Measurements from ENCODE around the gene C6orf132. TPM values are rescaled to one million over a fixed set of nuclear protein-coding genes. Genes with fewer than 3 reads are reported as not detected.

Gene C6orf132
- total RNA-seq, 1 experiment from 2014 or later = 48.4 TPM

DNA sequence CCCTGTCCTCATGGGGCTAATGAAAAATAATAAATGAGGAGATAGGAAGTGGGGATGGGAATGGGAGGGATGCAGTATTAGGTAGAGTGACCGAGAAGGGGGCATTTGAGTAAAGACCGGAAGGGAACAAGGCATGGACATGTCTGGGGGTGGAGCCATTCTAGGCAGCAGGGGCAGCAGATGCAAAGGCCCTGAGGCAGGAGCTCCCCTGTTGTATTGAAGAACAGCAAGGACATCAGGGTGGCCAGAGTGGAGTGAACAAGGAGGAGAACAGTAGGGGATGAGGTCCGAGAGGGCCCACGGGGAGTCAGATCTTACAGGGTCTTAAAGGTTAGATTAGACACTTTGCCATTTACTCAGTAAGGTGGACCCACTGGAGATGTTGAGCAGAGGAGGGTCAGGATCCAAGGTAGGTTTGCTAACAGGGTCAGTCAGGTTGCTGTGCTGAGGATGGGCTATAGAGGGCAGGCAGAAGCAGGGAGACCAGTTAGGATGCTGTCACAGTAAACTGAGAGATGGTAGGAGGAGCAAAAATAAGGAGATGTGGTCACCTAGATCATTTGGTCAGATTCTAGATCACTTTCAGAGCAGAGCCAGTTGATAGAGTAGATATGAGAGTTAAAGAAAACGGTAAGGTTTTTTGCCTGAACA is 73.4 kb downstream of the C6orf132 start:
- no peak overlapping the region for H3K4me3 Mint-ChIP-seq
- H3K79me1 ChIP-seq (ENCODE audit: insufficient read depth, low read depth, low read length, poor library complexity, severe bottlenecking) = no peaks in the 10 kb centered on the region
- H3K23ac ChIP-seq (ENCODE audit: insufficient read length, low read depth, low read length) = no peak overlapping the region
- H3K4me2 ChIP-seq (ENCODE audit: insufficient read depth, insufficient read length, low read length) = no peak overlapping the region
- H2AK5ac ChIP-seq (ENCODE audit: insufficient read length, low read length) = no peak overlapping the region
- H3K27me3 ChIP-seq (ENCODE audit: insufficient read depth, low read length) = no peaks in the 10 kb centered on the region
- H3K4me1 Mint-ChIP-seq = no peaks in the 10 kb centered on the region; a peak in 1 of 4 replicates
- H3K18ac ChIP-seq (ENCODE audit: insufficient read length, low read depth, low read length) = no peak overlapping the region
- no peaks in the 10 kb centered on the region for H3K79me2 ChIP-seq (ENCODE audit: insufficient read depth, low read length)
- no peak overlapping the region for H2AFZ ChIP-seq (ENCODE audit: low read length)
- H3T11ph ChIP-seq (ENCODE audit: low read length) = no peak overlapping the region
- no peaks in the 10 kb centered on the region for H3K9me3 ChIP-seq (ENCODE audit: control insufficient read depth, low read depth, low read length)
- no peaks in the 10 kb centered on the region for H3K9me3 Mint-ChIP-seq
- H3K36me3 Mint-ChIP-seq (ENCODE audit: insufficient read depth in 1 of 3, low read depth in 3 of 3) = peaks cover 16 to 53% (median 38%) of the 10 kb centered on the region in 3 experiments
- H2BK20ac ChIP-seq (ENCODE audit: low read depth, low read length, poor library complexity, severe bottlenecking) = no peak overlapping the region
- no peak overlapping the region for H4K8ac ChIP-seq (replicated peaks; ENCODE audit: insufficient read length, low read depth, low read length)
- no CpG with 5 or more reads among the region's 5 CpGs for WGBS (ENCODE audit: extremely low coverage, insufficient read length, low lambda C conversion rate)
- H2BK15ac ChIP-seq (ENCODE audit: low read depth, low read length) = no peak overlapping the region
- no peaks in the 10 kb centered on the region for H3K27me3 Mint-ChIP-seq (ENCODE audit: low read depth)
- no peak overlapping the region for H4K5ac ChIP-seq (ENCODE audit: insufficient read length, low read depth, low read length)
- H3K56ac ChIP-seq (ENCODE audit: insufficient read length, low read depth, low read length) = no peak overlapping the region
- no peaks in the 10 kb centered on the region for H3K4me1 ChIP-seq (ENCODE audit: insufficient read depth, low read length)
- H3K9ac ChIP-seq (ENCODE audit: extremely low read depth, insufficient read length, low read length) = no peak overlapping the region
- H3K4ac ChIP-seq (ENCODE audit: low read depth, low read length) = no peak overlapping the region
- H2BK120ac ChIP-seq (ENCODE audit: low read depth, low read length, poor library complexity, severe bottlenecking) = no peak overlapping the region
- no peak overlapping the region for H4K91ac ChIP-seq (ENCODE audit: insufficient read length, low read depth, low read length)
- peak; percentile 38; the same call in 2 of the 3 replicates for TF ChIP-seq CTCF (conservative IDR thresholded peaks at IDR 0.05)
- H3K23me2 ChIP-seq (ENCODE audit: insufficient read length, low read depth, low read length, poor library complexity, severe bottlenecking) = no peaks in the 10 kb centered on the region
- no peak overlapping the region for H2BK12ac ChIP-seq (ENCODE audit: insufficient read length, low read depth, low read length)
- H3K27ac ChIP-seq (ENCODE audit: insufficient read length, low read depth, low read length) = no peak overlapping the region
- no peak overlapping the region for H3K14ac ChIP-seq (ENCODE audit: insufficient read depth, low read length)
- no peak overlapping the region for H3K27ac Mint-ChIP-seq
- H4K20me1 ChIP-seq (ENCODE audit: control insufficient read depth, insufficient read depth, insufficient read length) = no peaks in the 10 kb centered on the region
- DNase-seq = no peak
- no peak overlapping the region for H2BK5ac ChIP-seq (ENCODE audit: insufficient read length, low read length)
